CD4-positive, alpha-beta T cell treated with Interleukin-6 for 4 hours (primary cell): Measurements from ENCODE around the gene IFT52.
"Not testable (repeated sequence)": the region's sequence is repeated elsewhere in the genome, so short reads cannot be mapped to it uniquely, and the experiment has no call there.

Experiments
- DNase-seq: peaks from one replicate; pipeline ENCODE4 v3.0.0-alpha.2; 2020; ENCODE audit warnings: mixed read lengths

IFT52 gene

DNA sequence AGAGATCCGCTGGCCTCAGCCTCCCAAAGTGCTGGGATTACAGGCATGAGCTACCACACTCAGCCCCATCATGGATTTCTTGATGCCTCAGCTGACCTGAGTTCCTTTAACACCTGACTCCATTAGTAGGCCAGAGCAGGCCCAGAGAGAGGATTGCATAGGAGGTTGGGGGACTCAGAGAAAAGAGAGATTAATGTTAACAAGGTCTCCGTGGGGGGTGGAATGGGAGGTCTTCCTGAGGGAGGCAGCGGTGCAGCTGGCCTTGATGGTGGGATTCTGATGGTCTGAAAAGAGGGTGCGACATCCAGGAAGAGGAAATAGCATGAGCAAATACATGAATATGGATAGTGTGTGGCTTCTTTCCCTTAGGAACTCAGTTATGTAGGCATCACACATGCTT, 22.0 kb upstream of the IFT52 start:
- no peak for DNase-seq

DNA sequence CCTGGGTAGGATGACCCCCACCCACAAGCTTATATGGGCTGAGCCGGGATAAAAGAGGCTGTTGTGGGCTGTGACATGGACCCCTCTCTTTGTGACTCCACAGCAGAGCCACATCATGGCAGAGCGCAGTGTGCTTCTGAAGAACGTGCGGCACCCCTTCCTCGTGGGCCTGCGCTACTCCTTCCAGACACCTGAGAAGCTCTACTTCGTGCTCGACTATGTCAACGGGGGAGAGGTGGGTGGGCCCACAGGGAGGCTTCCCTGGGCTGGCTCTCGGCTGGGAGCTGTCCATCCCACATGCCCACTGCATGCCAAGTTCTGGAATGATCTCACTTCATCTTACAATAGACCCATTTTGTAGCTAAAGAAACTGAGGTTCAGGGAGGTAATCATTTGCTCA, 21.5 kb upstream of the IFT52 start:
- DNase-seq: no peak

DNA sequence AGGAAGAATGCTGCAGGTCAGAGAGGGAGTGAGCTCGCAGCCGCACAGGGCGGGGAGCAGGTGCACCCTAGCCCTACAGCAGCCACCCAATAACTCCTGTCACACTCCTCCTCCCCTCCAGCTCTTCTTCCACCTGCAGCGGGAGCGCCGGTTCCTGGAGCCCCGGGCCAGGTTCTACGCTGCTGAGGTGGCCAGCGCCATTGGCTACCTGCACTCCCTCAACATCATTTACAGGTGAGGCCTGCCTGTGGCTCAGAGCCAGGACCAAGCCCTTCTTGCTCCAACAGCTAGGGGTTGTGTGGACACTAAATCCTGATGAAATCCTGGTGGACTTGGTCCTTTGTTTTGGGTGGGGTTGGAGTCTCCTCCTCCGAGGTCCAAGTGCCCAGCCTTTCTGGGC, 20.2 kb upstream of the IFT52 start:
- DNase-seq: no peak

DNA sequence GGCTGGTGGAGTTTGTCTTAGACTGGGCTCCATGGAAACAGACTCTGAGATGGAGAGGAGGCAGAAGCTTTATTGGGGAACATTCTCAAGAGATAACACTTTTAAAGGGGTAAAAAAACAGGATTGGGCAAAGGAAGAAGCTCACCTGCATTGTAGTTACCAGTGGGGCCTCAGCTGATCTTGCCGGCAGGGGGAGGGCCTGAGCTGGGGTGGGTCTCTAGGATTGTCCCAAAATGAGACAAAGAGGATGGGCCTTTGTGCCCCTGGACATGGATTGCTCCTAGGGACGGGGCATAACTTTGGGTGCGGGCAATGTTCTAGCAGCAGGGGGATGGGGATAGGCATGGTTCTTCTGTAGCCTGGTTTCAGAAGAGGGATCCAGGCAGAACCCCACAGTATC, 19.4 kb upstream of the IFT52 start:
- DNase-seq: no peak

DNA sequence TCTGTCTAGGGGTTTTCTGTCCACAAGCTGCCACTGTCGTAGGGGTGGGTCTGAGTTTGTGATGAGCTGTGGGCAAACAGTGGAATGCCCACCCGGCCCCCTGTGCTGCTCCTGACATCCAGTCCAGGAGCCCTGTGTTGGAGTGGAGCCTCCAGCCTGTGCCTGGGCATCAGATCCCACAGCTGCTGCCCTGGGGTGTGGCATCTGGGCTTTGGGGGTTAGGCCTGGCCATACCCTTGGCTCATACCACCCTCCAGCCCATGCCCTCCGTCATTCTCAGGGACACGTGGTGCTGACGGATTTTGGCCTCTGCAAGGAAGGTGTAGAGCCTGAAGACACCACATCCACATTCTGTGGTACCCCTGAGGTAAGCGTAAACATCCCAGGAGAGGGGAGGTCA, 19.0 kb upstream of the IFT52 start:
- no peak for DNase-seq

DNA sequence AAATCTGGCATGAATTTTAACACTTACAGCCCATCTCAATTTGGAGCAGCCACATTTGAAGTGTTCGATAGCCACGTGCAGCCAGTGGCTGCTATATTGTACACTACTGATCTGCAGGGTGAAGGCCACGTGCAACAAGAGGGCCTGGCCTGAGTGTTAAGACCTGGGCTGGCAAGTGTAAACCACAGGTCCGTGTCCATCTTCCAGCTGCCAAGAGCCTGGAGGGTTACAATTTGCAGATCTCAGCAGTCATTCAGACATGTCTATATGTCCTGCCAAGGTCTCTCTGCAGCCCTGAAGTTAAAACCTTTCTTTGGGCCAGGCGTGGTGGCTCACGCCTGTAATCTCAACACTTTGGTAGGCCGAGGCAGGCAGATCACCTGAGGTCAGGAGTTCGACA, 17.8 kb upstream of the IFT52 start:
- no peak for DNase-seq

DNA sequence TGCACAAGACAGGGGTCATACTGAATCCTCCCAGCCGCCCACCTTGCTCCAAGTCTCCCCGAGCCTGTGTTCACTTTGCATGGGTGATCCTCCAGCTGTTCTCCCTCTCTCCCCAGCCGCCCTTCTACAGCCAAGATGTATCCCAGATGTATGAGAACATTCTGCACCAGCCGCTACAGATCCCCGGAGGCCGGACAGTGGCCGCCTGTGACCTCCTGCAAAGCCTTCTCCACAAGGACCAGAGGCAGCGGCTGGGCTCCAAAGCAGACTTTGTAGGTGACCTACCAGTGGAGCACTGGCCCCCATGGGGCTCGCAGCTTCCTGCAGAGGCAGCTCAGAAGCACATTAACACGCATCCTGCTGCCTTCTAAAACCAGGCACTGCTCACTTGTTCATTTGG, 14.6 kb upstream of the IFT52 start:
- DNase-seq: no peak

DNA sequence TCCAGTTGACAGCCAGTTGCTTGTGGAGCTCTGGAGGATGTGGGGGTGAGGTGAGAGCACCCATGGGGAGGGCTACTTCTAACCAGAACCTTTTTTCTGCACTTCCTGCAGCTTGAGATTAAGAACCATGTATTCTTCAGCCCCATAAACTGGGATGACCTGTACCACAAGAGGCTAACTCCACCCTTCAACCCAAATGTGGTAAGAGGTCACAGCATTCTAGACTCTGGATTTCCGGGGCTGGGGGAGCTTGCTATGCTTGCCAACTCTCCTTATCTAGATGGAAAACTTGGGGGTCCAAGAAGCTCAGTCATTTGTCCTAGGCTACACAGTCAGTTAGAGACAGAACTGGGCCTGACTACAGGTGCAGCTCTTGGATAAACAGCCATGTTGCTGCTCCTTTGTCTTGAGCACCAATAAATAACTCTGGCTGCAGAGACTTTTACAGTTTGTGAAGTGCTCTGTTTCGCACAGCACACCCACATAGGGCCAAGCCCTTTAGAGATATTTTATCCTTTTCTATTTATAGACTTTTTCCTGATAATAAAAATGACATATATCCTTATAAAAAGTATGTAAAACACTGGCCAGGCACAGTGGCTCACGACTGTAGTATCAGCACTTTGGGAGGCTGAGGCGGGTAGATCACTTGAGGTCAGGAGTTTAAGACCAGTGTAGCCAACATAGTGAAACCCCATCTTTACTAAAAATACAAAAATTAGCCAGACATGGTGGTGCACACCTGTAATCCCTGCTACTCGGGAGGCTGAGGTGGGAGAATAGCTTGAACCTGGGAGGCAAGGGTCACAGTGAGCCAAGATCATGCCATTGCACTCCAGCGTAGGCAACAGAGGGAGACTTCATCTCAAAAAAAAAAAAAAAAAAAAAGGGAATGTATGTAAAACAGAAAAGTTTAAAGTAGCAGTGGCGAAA, 10.6 kb upstream of the IFT52 start:
- DNase-seq: no peak

DNA sequence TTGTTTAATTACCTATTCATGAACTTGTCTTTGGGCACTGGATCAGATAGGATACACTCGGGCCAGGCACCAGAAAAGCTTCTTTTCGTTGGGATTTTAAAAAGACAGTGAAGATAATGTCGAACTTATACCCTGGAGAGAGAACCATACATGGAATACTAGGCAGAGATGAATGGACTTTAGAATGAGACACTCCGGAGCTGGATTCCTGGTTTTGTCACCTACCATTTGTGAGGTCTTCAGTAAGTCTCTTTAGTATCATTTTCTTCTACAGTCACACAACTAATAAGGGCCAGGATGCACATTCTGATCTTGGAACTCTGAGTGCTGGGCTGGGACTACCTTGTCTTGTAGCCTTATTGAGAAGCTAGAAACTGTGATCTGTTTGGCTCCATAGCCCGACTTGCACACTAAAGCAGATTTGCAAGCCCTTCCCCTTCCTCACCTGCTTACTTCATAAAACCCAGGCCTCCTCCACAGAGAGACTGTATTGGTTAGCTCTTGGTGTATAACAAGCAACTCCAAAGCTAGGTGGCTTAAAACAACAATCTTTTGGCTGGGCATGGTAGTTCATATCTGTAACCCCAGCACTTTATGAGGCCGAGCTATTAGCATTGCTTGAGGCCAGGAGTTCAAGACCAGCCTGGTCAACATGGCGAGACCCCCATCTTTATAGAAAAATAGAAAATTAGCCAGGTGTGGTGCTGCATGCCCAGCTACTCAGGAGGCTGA, 7.4 kb upstream of the IFT52 start:
- DNase-seq: no peak

DNA sequence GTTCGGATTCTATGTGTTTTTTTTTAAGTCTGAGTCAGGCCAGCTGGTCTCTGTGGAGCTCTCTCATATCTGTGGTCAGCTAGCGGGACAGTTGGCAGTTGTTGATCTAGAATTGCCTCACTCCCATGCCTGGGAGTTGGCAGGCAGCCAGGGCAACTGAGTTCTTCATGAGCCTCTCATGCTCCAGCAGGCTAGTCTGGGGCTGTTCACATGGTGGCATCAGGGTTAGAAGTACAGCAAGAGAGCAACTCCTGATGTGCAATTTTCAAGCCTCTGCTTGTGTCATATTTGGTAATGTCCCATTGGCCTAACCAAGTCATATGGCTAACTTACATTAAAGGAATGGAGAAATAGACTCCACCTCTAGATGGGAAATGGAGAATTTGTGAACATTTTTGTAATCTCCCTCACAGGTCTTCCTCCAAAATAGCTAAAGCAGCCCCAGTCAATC, 6.7 kb upstream of the IFT52 start:
- no peak for DNase-seq

DNA sequence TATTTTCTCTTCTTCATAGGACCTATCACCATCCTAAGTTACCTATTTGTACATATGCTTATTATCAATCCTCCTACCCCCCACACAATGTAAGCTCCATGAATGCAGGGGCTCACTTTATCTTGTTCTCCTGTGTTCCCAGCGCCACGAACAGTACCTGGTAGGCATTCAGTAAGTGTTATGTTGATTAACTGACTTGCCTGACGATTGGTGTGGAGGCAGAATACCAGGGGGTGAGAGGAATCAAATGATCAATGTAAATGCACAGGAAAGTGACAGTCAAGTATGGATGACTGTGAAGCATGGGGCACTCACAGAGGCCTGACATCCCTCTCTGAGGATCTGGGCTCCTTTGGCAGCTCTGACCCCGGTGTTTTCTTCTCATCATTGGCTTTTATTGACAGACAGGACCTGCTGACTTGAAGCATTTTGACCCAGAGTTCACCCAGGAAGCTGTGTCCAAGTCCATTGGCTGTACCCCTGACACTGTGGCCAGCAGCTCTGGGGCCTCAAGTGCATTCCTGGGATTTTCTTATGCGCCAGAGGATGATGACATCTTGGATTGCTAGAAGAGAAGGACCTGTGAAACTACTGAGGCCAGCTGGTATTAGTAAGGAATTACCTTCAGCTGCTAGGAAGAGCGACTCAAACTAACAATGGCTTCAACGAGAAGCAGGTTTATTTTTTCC, 6.1 kb upstream of the IFT52 start:
- no peak for DNase-seq

DNA sequence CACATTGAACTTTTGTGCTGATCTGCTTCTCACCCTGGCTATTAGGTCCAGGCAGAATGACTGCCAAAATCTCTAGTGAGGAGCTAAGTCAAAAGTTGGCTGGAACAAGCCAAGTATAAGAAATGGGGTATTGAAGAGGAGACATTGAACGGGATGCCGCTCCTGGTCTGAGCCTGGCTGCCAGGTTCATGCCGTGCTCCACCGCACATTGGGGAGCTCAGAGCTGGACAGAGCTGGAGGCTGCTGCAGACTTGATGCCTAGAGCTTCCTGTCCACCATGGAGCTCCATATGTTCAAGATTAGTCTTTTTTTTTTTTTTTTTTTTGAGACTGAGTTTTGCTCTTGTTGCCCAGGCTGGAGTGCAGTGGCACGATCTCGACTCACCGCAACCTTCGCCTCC, 4.1 kb upstream of the IFT52 start:
- no peak for DNase-seq

DNA sequence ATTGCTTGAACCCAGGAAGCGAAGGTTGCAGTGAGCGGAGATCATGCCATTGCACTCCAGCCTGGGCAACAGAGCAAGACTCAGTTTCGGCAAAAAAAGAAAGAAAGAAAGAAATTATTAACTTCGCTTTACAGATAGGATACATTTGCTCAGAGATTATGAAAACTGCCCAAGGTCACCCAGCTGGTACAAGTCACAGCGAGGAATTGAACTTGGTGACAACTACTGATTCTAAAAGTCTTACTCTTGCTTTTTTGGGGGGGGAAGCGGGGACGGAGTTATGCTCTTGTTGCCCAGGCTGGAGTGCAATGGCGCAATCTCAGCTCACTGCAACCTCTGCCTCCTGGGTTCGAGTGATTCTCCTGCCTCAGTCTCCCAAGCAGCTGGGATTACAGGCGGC, 2.2 kb upstream of the IFT52 start:
- DNase-seq: not testable (repeated sequence)

DNA sequence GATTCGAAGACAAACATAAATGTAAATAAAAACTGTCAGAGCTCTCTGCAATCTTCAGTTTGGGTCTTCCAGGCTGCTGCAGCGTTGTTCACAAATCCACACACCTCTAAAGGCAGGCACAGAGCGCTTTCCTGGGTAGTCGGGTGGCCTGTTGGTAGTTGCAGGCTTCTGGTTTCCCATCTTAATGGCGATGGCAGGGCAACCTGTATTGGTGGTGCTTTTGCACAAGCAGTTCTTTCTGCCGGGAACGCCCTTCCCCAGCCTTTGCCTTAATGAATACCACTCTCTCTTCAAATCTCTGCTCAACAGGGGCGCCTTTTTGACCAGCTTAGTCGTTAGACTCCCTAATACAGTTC, 723 bp upstream of the IFT52 start:
- DNase-seq: no peak

DNA sequence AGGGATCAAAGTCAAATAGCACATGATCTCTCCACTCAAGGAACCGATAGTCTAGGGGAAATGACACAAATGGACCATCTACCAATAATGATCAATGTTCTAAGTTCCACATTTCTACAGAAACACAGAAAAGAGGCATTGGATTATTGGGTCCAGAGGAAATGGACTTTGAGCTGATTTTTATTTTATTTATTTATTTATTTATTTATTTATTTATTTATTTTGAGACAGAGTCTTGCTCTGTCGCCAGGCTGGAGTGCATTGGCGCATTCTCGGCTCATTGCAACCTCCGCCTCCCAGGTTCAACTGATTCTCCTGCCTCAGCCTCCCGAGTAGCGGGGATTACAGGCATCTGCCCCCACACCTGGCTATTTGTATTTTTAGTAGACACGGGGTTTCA, 11.2 kb downstream of the IFT52 start:
- DNase-seq: not testable (repeated sequence)

DNA sequence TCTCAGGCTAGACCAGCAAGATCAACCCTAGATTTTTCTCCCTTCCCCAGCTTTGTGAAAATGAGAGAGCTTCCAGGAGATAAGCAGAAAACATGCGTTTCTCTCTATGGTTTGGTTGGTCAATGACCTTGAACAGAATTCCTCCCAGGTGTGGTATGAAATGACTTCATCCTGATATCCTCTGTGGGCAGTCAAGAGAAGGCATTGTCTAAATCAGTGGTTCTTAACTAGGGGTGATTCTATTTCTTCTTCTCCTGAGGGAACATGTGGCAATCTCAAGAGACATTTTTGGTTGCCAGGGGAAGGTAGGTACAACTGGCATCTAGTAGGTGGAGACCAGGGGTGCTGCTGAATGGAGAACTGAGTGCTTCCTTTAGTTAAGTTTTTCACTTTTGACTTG, 12.4 kb downstream of the IFT52 start:
- no peak for DNase-seq

DNA sequence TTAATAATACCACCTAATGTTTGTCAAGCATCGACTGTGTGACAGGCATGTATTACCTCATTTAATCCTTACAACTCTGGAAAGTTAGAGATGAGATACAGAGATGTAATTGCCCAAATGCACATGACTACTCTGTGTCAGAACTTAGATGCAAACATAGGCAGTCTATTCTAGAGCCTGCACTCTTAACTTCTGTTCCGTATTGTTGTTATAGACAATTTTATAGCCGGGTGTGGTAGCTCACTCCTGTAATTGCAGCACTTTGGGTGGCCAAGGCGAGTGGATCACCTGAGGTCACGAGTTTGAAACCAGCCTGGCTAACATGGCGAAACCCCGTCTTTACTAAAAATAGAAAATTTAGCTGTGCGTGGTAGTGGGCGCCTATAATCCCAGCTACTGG, 15.0 kb downstream of the IFT52 start:
- DNase-seq: no peak

DNA sequence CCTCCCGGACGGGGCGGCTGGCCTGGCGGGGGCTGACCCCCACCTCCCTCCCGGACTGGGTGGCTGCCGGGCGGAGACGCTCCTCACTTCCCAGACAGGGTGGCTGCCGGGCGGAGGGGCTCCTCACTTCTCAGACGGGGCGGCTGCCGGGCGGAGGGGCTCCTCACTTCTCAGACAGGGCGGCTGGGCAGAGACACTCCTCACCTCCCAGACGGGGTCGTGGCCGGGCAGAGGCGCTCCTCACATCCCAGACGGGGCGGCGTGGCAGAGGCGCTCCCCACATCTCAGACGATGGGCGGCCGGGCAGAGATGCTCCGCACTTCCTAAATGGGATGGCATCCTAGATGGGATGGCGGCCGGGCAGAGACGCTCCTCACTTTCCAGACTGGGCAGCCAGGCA, 16.5 kb downstream of the IFT52 start:
- not testable (repeated sequence) for DNase-seq

DNA sequence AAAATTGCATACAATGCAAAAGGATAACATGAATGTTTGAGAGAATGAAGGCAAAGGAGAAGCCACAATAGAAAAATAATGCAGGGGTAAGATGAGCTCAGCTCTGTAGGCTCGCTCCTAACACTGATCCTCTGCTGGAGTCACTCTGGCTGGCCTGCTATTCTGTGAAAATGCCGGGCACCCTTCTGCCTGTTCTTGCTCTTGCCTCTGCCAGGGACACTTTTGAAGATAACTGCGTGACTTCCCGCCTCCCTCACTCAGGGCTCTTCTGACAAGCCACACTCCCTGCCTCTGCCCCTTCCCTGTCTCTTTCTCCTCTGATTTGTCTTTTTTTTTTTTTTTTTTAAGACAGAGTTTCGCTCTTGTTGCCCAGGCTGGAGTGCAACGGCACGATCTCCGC, 40.9 kb downstream of the IFT52 start:
- DNase-seq: no peak

DNA sequence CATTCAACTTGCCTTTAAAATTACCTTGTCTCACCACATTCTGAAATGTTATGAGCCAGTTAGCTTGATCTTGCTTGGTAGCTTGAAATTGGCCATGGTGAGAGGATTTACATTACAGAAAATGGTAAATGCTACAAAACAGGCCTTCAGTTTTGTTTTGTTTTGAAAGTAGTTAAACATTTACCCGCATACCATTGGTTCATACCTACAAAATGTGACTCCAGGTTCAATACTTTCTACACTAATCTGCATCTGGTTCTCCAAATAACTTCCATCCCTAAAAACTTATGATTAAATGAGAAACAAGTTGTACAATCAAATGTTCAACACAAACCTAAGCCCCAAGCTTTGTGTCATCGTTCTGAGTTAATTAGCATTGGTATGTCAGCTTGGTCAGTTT, 45.7 kb downstream of the IFT52 start:
- DNase-seq: no peak

DNA sequence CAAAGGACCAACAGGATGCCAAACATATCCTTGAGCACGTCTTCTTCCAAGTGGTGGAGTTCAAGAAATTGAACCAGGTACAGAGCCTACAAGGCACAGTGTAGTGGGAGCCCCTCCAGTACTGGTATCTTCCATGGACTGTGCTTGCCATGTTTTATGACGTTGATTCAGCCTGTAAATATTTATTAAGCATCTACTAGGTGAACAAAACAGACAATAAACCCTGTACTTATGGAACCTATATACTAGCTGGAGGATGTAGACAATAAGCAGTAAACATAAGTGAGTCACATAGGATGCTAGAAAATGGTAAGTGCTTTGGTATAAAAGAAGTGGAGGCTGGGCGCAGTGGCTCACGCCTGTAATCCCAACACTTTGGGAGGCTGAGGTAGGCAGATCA, 51.8 kb downstream of the IFT52 start:
- no peak for DNase-seq

DNA sequence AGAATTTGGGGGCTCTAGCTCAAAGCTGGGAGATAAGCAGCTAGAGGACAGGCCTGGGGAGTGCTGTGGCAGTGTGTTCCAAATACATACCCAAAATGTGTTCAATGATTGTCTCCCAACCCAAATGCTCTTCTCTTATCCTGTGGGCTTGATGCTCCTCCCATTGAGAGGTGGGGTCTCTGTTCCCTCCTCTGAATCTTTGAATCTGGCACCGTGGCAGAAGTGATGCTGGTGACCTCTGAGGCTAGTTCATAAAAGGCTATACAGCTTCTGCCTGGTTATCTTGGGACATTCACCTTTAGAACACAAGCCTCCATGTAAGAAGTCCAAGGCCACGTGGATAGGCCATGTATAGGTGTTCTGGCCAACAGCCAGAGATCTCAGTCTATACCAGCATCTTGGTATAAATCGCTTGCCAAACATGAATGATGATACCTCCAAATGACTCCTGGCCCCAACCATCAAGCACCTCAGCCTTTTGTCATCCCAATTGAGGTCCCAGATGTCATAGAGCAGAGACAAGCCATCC, 60.3 kb downstream of the IFT52 start:
- no peak for DNase-seq

DNA sequence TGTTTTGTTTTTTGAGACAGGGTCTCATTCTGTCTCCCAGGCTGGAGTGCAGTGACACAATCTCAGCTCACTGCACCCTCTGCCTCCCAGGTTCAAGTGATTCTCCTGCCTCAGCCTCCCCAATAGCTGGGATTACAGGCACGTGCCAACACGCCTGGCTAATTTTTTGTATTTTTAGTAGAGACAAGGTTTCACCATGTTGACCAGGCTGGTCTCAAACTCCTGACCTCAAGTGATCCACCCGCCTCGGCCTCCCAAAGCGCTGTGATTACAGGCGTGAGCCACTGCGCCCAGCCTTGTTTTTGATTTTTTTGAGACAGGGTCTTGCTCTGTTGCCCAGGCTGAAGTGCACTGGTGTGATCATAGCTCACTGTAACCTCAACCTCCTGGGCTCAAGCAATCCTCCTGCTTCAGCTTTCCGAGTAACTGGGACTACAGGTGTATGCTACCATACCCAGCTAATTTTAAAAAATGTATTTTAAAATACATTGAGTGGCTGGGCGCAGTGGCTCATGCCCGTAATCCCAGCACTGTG, 61.0 kb downstream of the IFT52 start:
- not testable (repeated sequence) for DNase-seq
